SU-DHL-6 (cell line): Measurements from ENCODE around the gene TMCO4.

Source experiments
- EZH2phosphoT487 ChIP-seq: fragments of 200-600 bp; sonication (generic), shearing (Covaris generic); conservative IDR thresholded peaks from 2 replicates; pipeline ENCODE4 v1.6.1; 2018; ENCODE audit warnings: mild to moderate bottlenecking, antibody characterized with exemption, low read length, moderate library complexity, mixed read lengths
- TF ChIP-seq, protein P1 (sequence below): fragments of 200-600 bp; sonication (generic); IDR thresholded peaks from one replicate; pipeline ENCODE4 v1.5.1; 2017; ENCODE audit warnings: antibody characterized with exemption, mild to moderate bottlenecking, low read length, moderate library complexity; ENCODE audit not compliant: insufficient read depth, poor library complexity, severe bottlenecking

DNA sequence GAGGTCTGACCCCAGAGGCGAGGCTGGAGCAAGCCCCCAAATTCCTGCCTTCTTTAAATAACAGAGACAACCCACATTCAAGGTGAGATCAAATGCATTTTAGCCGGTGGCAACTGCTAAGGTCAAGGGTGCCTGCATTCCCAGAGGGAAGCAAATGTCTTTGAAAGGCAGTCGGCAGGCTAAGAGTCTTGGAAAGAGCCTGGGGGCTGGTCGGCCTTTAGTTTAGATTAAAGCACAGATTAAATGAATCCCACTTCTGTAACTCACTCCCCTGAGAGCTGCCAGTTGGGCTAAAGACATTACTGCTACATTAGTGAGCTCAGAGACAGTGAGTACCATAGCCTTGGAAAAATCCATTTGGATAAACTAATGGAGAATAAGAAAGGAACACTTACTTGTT, 75.8 kb downstream of the TMCO4 start:
- TF ChIP-seq, protein P1, sequence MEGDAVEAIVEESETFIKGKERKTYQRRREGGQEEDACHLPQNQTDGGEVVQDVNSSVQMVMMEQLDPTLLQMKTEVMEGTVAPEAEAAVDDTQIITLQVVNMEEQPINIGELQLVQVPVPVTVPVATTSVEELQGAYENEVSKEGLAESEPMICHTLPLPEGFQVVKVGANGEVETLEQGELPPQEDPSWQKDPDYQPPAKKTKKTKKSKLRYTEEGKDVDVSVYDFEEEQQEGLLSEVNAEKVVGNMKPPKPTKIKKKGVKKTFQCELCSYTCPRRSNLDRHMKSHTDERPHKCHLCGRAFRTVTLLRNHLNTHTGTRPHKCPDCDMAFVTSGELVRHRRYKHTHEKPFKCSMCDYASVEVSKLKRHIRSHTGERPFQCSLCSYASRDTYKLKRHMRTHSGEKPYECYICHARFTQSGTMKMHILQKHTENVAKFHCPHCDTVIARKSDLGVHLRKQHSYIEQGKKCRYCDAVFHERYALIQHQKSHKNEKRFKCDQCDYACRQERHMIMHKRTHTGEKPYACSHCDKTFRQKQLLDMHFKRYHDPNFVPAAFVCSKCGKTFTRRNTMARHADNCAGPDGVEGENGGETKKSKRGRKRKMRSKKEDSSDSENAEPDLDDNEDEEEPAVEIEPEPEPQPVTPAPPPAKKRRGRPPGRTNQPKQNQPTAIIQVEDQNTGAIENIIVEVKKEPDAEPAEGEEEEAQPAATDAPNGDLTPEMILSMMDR, result no peak
- no peak for TF ChIP-seq EZH2phosphoT487
